ENCODE results near the gene CTTNBP2.
A peak's percentile ranks its signal among the peaks of the same experiment; 100 is the strongest.

The CTTNBP2 gene

GRCh38 chr7:117683430-117684175 is 189.6 kb downstream of the CTTNBP2 start:
- no peak for DNase-seq

DNA sequence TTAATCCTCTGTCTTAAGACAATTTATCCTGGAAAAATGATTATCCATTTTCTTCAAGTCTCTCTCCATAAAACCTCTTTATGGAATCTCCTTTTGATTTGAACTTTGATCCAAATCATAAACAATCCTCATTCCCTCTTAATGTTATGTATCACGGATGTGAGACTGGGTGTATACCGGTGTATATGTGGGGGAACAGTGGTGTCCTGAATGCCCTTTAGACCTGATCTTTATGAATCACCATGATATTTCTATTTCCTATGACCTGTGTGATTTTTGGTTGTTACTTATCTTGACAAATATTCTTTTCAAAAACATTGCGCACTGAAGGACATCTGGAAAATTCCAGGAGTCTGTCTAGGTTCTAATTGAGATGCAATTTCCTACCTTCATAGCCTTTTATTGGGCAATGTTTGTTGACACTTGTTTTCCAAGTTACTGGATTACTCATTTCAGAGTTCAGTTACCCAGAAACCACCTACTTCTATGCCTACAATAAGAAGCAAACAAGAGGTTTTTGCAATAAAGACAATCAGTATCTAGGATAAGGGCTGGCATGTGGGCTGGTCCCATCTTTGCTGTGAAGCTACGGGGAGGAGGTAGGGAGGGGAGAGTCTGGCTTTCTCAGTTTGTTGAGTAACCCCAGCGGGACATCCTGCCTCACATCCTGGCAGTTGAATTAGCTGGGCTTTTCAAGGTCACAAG is 190.4 kb downstream of the CTTNBP2 start:
- DNase-seq = no peak

GRCh38 chr7:117679120-117679519 is 194.1 kb downstream of the CTTNBP2 start:
- no peak for DNase-seq

- DNase-seq = no peak
Measured at GRCh38 chr7:117675497-117676435, 197.5 kb downstream of the CTTNBP2 start.

DNA sequence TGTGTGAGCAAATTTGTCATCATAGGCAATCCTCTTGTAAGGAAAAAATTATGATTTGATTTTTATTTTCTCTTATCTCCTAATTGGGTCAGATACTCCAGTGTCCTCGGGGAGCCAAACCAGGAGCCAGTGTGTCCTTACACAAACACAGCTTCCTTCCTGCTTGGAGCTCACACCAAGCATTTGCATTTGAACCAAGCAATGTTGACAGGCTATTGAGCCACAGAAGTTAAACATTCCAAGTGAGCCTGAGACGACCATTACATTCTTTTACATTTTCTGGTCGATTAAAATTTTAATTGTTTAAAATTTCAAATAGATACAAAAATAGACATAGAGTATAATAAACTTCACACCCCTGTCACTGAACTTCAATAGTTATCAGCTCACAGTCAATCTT is 198.6 kb downstream of the CTTNBP2 start:
- DNase-seq = no peak

DNA sequence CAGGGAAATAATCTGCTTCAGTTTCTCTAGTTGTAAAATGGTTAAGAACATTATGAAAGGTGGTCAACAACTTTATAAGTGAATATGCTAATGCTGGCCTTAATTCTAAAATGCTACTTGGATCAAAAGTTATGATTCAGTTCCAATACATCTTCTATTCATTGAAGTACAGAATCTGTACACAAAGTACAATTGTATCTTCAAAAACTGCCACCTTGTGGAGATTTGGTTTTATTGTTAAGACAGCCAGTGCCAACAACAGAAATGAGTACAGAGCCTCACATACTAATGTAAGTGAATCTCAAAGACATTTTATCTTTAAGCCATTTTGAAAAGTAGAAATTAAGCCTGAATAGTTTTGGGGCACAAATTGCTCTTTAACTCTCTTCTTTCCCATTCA is 199.4 kb downstream of the CTTNBP2 start:
- peak; percentile 51 for DNase-seq

DNA sequence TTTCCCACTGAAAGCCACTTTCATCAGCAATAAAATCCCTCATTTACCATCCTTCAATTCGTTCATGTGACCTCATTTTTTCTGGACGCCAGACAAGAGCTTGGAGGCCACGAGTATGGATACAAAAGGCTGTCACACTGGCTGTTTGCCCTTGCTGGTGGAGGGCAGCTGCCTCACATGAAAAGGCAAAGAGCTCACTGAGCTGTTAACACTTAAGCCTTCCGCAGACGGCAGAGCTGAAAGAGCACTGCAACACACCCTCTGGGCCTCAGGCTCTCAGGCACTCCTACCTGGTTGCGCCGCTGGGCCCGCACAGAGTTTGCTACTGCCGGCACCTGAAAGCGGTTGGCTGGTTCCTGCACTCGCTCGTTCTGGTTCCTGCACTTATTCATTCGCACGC is 199.9 kb downstream of the CTTNBP2 start:
- peak; percentile 86 for DNase-seq

DNA sequence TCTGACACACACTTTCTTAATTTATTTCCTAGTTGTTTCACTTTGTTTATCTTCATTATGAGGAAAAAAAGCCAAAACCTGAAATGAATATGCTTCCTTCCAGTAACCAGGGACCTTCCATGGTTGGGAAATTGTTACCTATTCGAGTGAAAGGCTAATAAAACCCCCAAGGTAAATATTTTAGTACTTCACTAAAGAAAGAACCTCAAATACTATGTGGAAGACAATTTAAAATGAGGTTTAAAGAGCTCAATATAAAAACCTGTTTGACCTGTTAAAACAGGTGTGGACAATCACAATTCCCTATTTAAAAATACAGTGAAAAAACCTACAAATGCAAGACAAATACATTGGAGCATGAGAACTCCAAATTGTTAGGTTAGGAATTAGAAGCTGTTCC is 200.8 kb downstream of the CTTNBP2 start:
- peak; percentile 90 for DNase-seq

GRCh38 chr7:117669818-117670217 is 203.4 kb downstream of the CTTNBP2 start:
- DNase-seq = no peak

DNA sequence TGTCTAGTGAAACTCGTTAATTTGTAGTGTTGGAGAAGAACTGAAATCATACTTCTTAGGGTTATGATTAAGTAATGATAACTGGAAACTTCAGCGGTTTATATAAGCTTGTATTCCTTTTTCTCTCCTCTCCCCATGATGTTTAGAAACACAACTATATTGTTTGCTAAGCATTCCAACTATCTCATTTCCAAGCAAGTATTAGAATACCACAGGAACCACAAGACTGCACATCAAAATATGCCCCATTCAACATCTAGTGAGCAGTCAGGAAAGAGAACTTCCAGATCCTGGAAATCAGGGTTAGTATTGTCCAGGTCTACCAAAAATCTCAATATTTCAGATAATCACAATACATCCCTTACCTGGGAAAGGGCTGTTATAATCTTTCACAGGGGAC is 205.8 kb downstream of the CTTNBP2 start:
- DNase-seq = no peak

- no peak for DNase-seq
Measured at GRCh38 chr7:117666689-117667088, 206.6 kb downstream of the CTTNBP2 start.

DNA sequence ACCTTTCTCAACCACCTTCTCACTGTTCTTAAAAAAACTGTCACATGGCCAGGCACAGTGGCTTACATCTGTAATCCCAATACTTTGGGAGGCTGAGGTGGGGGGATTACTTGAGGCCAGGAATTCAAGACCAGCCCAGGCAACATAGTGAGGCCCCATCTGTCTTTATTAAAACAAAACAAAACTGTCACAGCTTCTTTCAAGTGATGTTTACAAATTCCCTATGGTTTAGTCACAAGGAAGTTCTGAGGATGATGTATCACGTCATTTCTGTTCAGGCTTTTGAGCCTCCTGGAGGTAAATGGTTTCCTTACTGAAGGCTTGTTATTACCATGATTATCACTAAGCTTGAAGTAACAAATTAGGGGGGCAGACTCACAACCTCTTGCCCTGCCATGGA is 207.2 kb downstream of the CTTNBP2 start:
- no peak for DNase-seq

GRCh38 chr7:117665368-117665767 is 207.9 kb downstream of the CTTNBP2 start:
- no peak for DNase-seq

DNA sequence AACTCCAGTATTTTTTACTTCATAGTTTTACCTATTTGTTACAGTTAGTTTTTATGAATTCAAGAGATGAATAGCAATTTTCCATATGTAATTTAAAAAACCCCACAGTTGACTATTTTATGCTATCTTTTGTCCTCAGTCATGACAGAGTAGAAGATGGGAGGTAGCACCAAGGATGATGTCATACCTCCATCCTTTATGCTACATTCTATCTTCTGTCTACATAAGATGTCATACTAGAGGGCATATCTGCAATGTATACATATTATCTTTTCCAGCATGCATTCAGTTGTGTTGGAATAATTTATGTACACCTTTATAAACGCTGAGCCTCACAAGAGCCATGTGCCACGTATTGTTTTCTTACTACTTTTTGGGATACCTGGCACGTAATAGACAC is 209.2 kb downstream of the CTTNBP2 start:
- DNase-seq = no peak

DNA sequence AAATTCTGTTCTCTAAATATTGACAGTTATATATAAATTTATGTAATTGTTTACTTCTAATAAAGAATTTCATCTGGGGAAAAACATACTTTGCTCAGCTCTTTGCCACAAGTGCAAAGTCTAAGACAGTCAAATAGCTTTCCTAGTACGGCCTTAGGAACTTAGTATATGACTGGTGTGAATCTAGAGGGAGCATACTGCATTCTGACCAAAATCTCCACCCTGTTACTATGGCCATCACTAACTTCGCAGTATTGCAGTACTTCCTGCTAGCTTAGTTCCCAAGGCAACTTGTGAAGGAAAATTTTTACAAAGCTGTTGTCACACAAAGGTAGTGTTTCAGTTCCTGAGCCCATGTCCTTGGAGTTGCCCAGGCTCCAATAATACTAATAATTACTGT is 211.9 kb downstream of the CTTNBP2 start:
- DNase-seq = no peak

Measured in NCI-H774 (cell line).